Kasumi-1 (cell line): ENCODE measurements around the gene NSF.
"Not testable (repeated sequence)": the region's sequence is repeated elsewhere in the genome, so short reads cannot be mapped to it uniquely, and the experiment has no call there.

Experiments used
- DNase-seq, 2 experiments: peaks; one replicate each; lab custom pipeline; 2025; lab: John Stamatoyannopoulos, UW

Gene NSF

GRCh38 chr17:46756081-46756735 lies 165.7 kb downstream of the NSF start:
- no peak for DNase-seq

- DNase-seq, result no peak
Observed at GRCh38 chr17:46756861-46757260, 166.4 kb downstream of the NSF start.

- DNase-seq, result not testable (repeated sequence)
Observed at GRCh38 chr17:46757588-46757987, 167.1 kb downstream of the NSF start.

GRCh38 chr17:46758614-46759013 lies 168.1 kb downstream of the NSF start:
- no peak for DNase-seq

- no peak for DNase-seq
Observed at GRCh38 chr17:46759141-46759540, 168.7 kb downstream of the NSF start.

GRCh38 chr17:46763416-46763815 lies 172.9 kb downstream of the NSF start:
- DNase-seq, result no peak

- DNase-seq, result no peak
Observed at GRCh38 chr17:46764000-46764708, 173.7 kb downstream of the NSF start.

- DNase-seq, result peak in 1 of 2 experiments; percentile 14
Observed at GRCh38 chr17:46764709-46765401, 174.4 kb downstream of the NSF start.

GRCh38 chr17:46765453-46765852 lies 175.0 kb downstream of the NSF start:
- DNase-seq, result no peak

GRCh38 chr17:46766493-46767491 lies 176.3 kb downstream of the NSF start:
- DNase-seq, result no peak

GRCh38 chr17:46768540-46768870 lies 178.0 kb downstream of the NSF start:
- DNase-seq, result no peak

GRCh38 chr17:46768896-46769295 lies 178.4 kb downstream of the NSF start:
- DNase-seq, result not testable (repeated sequence)

- DNase-seq, result no peak
Observed at GRCh38 chr17:46769531-46770438, 179.3 kb downstream of the NSF start.

- no peak for DNase-seq
Observed at GRCh38 chr17:46770439-46770817, 180.0 kb downstream of the NSF start.

GRCh38 chr17:46770818-46771560 lies 180.5 kb downstream of the NSF start:
- DNase-seq, result peak; percentile 48 to 54

- peak in 1 of 2 experiments; percentile 36 for DNase-seq
Observed at GRCh38 chr17:46771561-46772474, 181.3 kb downstream of the NSF start.

- no peak for DNase-seq
Observed at GRCh38 chr17:46772475-46773220, 182.2 kb downstream of the NSF start.

- peak; percentile 56 to 62 for DNase-seq
Observed at GRCh38 chr17:46773221-46773605, 182.7 kb downstream of the NSF start.
